ENCODE measurements around the gene TEX36. TPM values are rescaled to one million over a fixed set of nuclear protein-coding genes. Genes with fewer than 3 reads are reported as not detected.

TEX36 gene
- total RNA-seq, 2 experiments from 2014 or later, result not detected

DNA sequence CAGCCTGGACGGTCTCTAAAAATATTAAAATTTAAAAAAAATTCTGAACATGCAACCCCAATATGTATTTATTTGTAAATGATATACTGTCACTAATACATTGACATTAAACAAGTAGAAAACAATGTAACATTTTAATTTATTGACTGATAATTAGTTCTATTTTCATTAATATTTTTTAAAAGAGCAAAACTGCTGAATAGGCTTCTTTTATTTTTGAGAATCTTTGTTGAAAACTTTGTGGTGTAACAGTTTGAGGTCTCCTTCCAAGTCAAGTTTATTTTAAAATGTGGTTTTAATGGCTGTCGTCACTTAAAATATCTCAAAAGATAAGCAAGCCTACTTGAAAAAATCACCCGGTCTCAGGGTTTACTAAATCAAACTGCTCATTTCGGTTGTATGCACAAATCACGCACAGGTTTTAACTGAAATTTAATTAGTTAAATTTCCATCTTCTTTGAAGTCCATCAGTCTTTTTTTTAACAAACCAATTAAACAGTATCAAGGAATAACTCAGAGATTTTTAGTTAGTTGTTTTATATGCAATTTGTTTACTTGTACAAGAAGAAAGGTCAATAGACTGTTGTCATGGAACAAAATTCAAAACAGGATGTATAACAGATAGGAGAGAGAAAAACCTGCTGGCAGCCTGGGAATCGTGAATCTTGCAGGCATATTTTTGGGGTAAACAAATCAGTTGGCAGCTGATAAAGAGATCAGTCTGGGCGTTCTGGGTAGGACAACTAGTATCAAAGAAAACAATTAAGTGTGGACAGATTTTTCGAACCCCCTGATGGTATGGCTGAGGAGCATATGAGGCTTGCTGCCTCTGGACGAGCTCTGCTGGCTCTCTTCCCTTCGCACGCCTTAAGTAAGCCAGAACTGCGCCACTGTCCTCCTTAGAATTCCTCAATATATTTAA lies 26.9 kb upstream of the TEX36 start:
- Histone ChIP-seq H3K36me3 (ENCODE audit: insufficient read depth, low read length) (no peaks in the 10 kb centered on the region), H3K9me3 (ENCODE audit: control insufficient read depth in 1 of 2, insufficient read depth in 1 of 2, low read length in 2 of 2) (peaks cover 21 to 36% of the 10 kb centered on the region in 2 experiments), H3K27me3 (ENCODE audit: control insufficient read depth in 1 of 2, insufficient read depth in 2 of 2, low read length in 2 of 2) (peaks cover 0 to 10% of the 10 kb centered on the region in 2 experiments), H3K4me1 (ENCODE audit: insufficient read depth, low read length) (no peaks in the 10 kb centered on the region), H3K27ac (ENCODE audit: low read depth in 1 of 2, low read length in 2 of 2) (no peak overlapping the region), H3K4me3 (ENCODE audit: low read length) (no peak overlapping the region)
- Mint-ChIP-seq H3K9me3 (peaks cover 15% of the 10 kb centered on the region), H3K27me3 (peaks cover 5% of the 10 kb centered on the region), H3K27ac (no peak overlapping the region), H3K4me3 (no peak overlapping the region), H3K36me3 (ENCODE audit: low read depth) (peaks cover 7% of the 10 kb centered on the region), H3K4me1 (ENCODE audit: low read depth) (no peaks in the 10 kb centered on the region)
- POLR2A ChIA-PET, result no interaction called here
- ATAC-seq (ENCODE audit: poor library complexity), result no peak
- DNase-seq, result no peak
- TF ChIP-seq, protein P1, sequence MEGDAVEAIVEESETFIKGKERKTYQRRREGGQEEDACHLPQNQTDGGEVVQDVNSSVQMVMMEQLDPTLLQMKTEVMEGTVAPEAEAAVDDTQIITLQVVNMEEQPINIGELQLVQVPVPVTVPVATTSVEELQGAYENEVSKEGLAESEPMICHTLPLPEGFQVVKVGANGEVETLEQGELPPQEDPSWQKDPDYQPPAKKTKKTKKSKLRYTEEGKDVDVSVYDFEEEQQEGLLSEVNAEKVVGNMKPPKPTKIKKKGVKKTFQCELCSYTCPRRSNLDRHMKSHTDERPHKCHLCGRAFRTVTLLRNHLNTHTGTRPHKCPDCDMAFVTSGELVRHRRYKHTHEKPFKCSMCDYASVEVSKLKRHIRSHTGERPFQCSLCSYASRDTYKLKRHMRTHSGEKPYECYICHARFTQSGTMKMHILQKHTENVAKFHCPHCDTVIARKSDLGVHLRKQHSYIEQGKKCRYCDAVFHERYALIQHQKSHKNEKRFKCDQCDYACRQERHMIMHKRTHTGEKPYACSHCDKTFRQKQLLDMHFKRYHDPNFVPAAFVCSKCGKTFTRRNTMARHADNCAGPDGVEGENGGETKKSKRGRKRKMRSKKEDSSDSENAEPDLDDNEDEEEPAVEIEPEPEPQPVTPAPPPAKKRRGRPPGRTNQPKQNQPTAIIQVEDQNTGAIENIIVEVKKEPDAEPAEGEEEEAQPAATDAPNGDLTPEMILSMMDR (IDR thresholded peaks at IDR 0.05), result no peak
- intact Hi-C loops (cut with DNase I, micrococcal nuclease), result loop anchor here in 1 of 2 experiments (10.0 kb wide), 1 partner anchor 115 kb away; the partner anchor contains the start of genes BCCIP and UROS
- CTCF ChIA-PET, result no interaction called here

GRCh38 chr10:125708971-125709503 lies 26.1 kb upstream of the TEX36 start:
- DNase-seq (no peak), ATAC-seq (ENCODE audit: poor library complexity) (no peak)
- Mint-ChIP-seq H3K9me3 (peaks cover 13% of the 10 kb centered on the region), H3K27ac (no peak overlapping the region), H3K36me3 (ENCODE audit: low read depth) (peaks cover 5% of the 10 kb centered on the region), H3K4me3 (no peak overlapping the region), H3K4me1 (ENCODE audit: low read depth) (no peaks in the 10 kb centered on the region), H3K27me3 (peaks cover 5% of the 10 kb centered on the region)
- POLR2A ChIA-PET, result no interaction called here
- H3K36me3 ChIP-seq (ENCODE audit: insufficient read depth, low read length), result no peaks in the 10 kb centered on the region
- peaks cover 19 to 34% of the 10 kb centered on the region in 2 experiments for H3K9me3 ChIP-seq (ENCODE audit: control insufficient read depth in 1 of 2, insufficient read depth in 1 of 2, low read length in 2 of 2)
- H3K4me1 ChIP-seq (ENCODE audit: insufficient read depth, low read length), result no peaks in the 10 kb centered on the region
- intact Hi-C loops (cut with DNase I, micrococcal nuclease), result no loop called here
- peaks cover 0 to 9% of the 10 kb centered on the region in 2 experiments for H3K27me3 ChIP-seq (ENCODE audit: control insufficient read depth in 1 of 2, insufficient read depth in 2 of 2, low read length in 2 of 2)
- no peak overlapping the region for H3K4me3 ChIP-seq (ENCODE audit: low read length)
- no peak overlapping the region for H3K27ac ChIP-seq (ENCODE audit: low read depth in 1 of 2, low read length in 2 of 2)
- CTCF ChIA-PET, result no interaction called here
- TF ChIP-seq, protein P1 (IDR thresholded peaks at IDR 0.05), result no peak

- H3K27ac Mint-ChIP-seq, result no peak overlapping the region
- H3K4me1 Mint-ChIP-seq (ENCODE audit: low read depth), result no peaks in the 10 kb centered on the region
- TF ChIP-seq, protein P1 (IDR thresholded peaks at IDR 0.05), result no peak
- CTCF ChIA-PET, result no interaction called here
- no peaks in the 10 kb centered on the region for H3K4me1 ChIP-seq (ENCODE audit: insufficient read depth, low read length)
- no peak overlapping the region for H3K4me3 Mint-ChIP-seq
- no peaks in the 10 kb centered on the region for H3K36me3 ChIP-seq (ENCODE audit: insufficient read depth, low read length)
- peaks cover 5% of the 10 kb centered on the region for H3K27me3 Mint-ChIP-seq
- H3K4me3 ChIP-seq (ENCODE audit: low read length), result no peak overlapping the region
- H3K36me3 Mint-ChIP-seq (ENCODE audit: low read depth), result peaks cover 4% of the 10 kb centered on the region
- POLR2A ChIA-PET, result no interaction called here
- no peak overlapping the region for H3K27ac ChIP-seq (ENCODE audit: low read depth in 1 of 2, low read length in 2 of 2)
- ATAC-seq (ENCODE audit: poor library complexity) (no peak), DNase-seq (no peak)
- H3K9me3 ChIP-seq (ENCODE audit: control insufficient read depth in 1 of 2, insufficient read depth in 1 of 2, low read length in 2 of 2), result peaks cover 11 to 23% of the 10 kb centered on the region in 2 experiments
- intact Hi-C loops (cut with DNase I, micrococcal nuclease), result no loop called here
- H3K9me3 Mint-ChIP-seq, result peaks cover 8% of the 10 kb centered on the region
- peaks cover 0 to 8% of the 10 kb centered on the region in 2 experiments for H3K27me3 ChIP-seq (ENCODE audit: control insufficient read depth in 1 of 2, insufficient read depth in 2 of 2, low read length in 2 of 2)
Measured at GRCh38 chr10:125707541-125708468, 24.8 kb upstream of the TEX36 start.

Measured in CD4-positive, alpha-beta T cell (primary cell).